ENCODE data around the gene CNTNAP2. TPM values are rescaled to one million over a fixed set of nuclear protein-coding genes. Genes with fewer than 3 reads are reported as not detected.

CNTNAP2 gene
- total RNA-seq, 4 donors from 2014 or later: 0.29 to 0.88 (median 0.33) TPM; not detected in 1

- Histone ChIP-seq H3K4me1 (peaks cover 4 to 9% of the 10 kb centered on the region in 2 donors), H3K27me3 (no peaks in the 10 kb centered on the region), H3K27ac (no peak overlapping the region), H3K4me3 (replicated peaks in 1 of 3) (no peak overlapping the region), H3K36me3 (no peaks in the 10 kb centered on the region), H3K9me3 (no peaks in the 10 kb centered on the region)
- 77% methylated on average over 1 of the region's 1 CpG for WGBS, 2 donors
- TF ChIP-seq, protein P1, sequence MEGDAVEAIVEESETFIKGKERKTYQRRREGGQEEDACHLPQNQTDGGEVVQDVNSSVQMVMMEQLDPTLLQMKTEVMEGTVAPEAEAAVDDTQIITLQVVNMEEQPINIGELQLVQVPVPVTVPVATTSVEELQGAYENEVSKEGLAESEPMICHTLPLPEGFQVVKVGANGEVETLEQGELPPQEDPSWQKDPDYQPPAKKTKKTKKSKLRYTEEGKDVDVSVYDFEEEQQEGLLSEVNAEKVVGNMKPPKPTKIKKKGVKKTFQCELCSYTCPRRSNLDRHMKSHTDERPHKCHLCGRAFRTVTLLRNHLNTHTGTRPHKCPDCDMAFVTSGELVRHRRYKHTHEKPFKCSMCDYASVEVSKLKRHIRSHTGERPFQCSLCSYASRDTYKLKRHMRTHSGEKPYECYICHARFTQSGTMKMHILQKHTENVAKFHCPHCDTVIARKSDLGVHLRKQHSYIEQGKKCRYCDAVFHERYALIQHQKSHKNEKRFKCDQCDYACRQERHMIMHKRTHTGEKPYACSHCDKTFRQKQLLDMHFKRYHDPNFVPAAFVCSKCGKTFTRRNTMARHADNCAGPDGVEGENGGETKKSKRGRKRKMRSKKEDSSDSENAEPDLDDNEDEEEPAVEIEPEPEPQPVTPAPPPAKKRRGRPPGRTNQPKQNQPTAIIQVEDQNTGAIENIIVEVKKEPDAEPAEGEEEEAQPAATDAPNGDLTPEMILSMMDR (IDR thresholded peaks at IDR 0.05): no peak
- no peak for TF ChIP-seq POLR2A (IDR thresholded peaks at IDR 0.05)
- intact Hi-C loops (cut with DNase I): no loop called here
- DNase-seq: no peak
Measured at GRCh38 chr7:148335790-148336189, 2219.2 kb downstream of the CNTNAP2 start.

- peaks cover 4 to 9% of the 10 kb centered on the region in 2 donors for H3K4me1 ChIP-seq
- no peaks in the 10 kb centered on the region for H3K27me3 ChIP-seq
- no peak for TF ChIP-seq POLR2A (IDR thresholded peaks at IDR 0.05)
- TF ChIP-seq, protein P1 (IDR thresholded peaks at IDR 0.05): no peak
- intact Hi-C loops (cut with DNase I): no loop called here
- no peaks in the 10 kb centered on the region for H3K36me3 ChIP-seq
- no peaks in the 10 kb centered on the region for H3K9me3 ChIP-seq
- WGBS, 2 donors: 95% methylated on average over 3 of the region's 3 CpGs
- no peak overlapping the region for H3K27ac ChIP-seq
- no peak overlapping the region for H3K4me3 ChIP-seq (replicated peaks in 1 of 3)
- no peak for DNase-seq
Measured at GRCh38 chr7:148336411-148336810, 2219.8 kb downstream of the CNTNAP2 start.

DNA sequence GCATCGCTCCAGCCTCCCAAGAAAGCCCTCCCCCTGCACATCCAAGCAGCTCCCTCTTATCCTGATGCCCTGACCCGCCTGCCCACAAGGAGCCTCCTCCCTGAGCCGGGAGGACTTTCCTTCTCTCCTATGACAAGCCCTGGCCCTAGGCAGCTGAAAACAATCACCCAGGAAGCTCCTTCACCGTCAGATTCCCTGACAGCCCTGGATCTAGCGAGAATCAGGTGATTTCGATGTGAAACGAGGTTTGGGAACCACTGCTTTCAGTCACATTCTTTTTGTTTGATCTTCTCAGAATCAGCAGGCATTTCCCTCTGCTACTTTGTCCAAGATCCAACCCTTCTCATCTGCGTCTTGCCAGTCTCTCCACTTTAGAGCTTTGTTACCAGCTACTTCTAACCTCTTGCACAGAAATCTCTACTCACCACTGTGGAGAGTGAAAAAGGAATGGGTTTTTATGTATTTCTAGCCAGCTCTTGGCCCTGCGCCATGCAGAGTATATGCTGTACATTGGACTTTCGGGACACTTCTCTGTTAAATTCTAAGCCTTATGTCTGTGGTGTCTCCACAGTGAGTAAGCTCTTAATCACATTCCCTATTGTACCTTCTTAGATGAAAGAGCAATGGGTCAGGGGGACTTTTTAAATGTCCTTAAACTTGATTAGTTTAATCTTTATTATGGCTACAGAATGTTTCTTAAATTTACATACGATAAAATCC, 2220.8 kb downstream of the CNTNAP2 start:
- no peak overlapping the region for H3K4me3 ChIP-seq (replicated peaks in 1 of 3)
- H3K9me3 ChIP-seq: no peaks in the 10 kb centered on the region
- no peak overlapping the region for H3K27ac ChIP-seq
- TF ChIP-seq POLR2A (IDR thresholded peaks at IDR 0.05): no peak
- TF ChIP-seq, protein P1 (IDR thresholded peaks at IDR 0.05): no peak
- no peaks in the 10 kb centered on the region for H3K27me3 ChIP-seq
- H3K4me1 ChIP-seq: peaks cover 4 to 9% of the 10 kb centered on the region in 2 donors
- WGBS, 2 donors: 71 to 72% methylated on average over 11 of the region's 11 CpGs
- DNase-seq: no peak
- intact Hi-C loops (cut with DNase I): no loop called here
- H3K36me3 ChIP-seq: no peaks in the 10 kb centered on the region

DNA sequence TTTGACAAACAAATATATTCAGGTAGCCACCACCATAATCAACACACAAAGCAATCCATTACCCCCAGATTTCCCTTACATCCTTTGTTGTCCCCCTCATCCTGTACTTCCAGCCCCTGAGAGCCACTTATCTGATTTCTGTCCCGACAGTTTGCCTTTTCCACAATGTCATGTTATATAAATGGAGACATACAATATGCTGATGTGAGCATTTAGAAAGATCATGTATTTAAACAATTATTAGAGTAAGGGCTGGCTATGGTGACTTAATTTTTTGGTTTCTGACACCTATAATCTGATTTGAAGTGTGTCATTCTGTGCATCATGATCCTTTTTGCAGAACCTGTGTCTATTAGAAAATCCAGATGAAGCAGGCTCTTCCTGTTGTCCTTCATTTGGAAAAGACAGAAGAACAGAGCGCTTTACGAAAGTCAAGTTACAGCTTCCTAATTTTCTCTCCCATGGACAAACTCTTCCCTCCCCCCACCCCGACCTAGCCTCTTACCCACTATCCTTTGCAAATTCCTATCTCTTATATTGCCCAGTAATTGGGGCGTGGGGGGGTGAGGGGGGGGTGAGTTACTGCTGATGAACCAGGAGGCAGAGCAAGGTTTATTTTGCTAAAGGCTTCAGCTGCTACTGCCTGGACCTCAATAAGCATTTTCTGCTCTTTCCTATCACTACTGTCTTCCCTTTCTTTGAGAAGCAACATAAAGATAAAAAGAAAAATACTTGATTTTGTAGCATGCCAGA, 2221.6 kb downstream of the CNTNAP2 start:
- Histone ChIP-seq H3K27ac (no peak overlapping the region), H3K4me3 (replicated peaks in 1 of 3) (no peak overlapping the region), H3K9me3 (no peaks in the 10 kb centered on the region), H3K27me3 (no peaks in the 10 kb centered on the region), H3K4me1 (peaks cover 4 to 9% of the 10 kb centered on the region in 2 donors), H3K36me3 (no peaks in the 10 kb centered on the region)
- 49 to 50% methylated on average over 5 of the region's 5 CpGs for WGBS, 2 donors
- TF ChIP-seq, protein P1 (IDR thresholded peaks at IDR 0.05): no peak
- TF ChIP-seq POLR2A (IDR thresholded peaks at IDR 0.05): no peak
- DNase-seq: no peak
- intact Hi-C loops (cut with DNase I): no loop called here
